Renal cortex interstitium (tissue), 15 donors: ENCODE results near the gene SFTPB. TPM values are rescaled to one million over a fixed set of nuclear protein-coding genes. Genes with fewer than 3 reads are reported as not detected.
"Not testable (repeated sequence)": the region's sequence is repeated elsewhere in the genome, so short reads cannot be mapped to it uniquely, and the experiment has no call there.

Experiments used
- DNase-seq, 11 donors: peaks; one replicate each; pipeline ENCODE4 v3.0.0-alpha.2; 2013; ENCODE audit warnings: low read depth in 9 of 11, low spot score in 4 of 11; ENCODE audit errors: extremely low read depth in 1 of 11
- long read RNA-seq, 16 experiments: transcript quantifications; one replicate each; lab custom pipeline, GENCODE V29; 2026
- polyA plus RNA-seq, 3 donors: library from polyadenylated mRNA; unstranded; fragments of 120-200 nt; gene quantifications; one replicate each; pipeline ENCODE4 v1.2.1, GENCODE V29; 2013; ENCODE audit not compliant: insufficient read length in 3 of 3

SFTPB gene
- under 1 TPM; 0.07 to 0.11 (median 0.08) TPM for polyA plus RNA-seq
- long read RNA-seq, donor 1, result 0 reads
- long read RNA-seq, donor 2, result 0 reads
- long read RNA-seq, donor 3, result 0 reads
- long read RNA-seq, donor 4, result 0 reads
- long read RNA-seq, donor 5, result 0 reads
- long read RNA-seq, donor 6, result 0 reads
- long read RNA-seq, donor 7, result 0 reads
- long read RNA-seq, donor 8, result 0 reads
- long read RNA-seq, donor 9, result 0 reads
- long read RNA-seq, donor 10, result 0 reads
- long read RNA-seq, donor 11, result 0 reads
- long read RNA-seq, donor 12, result 0 reads
- long read RNA-seq, donor 13, result 0 reads
- long read RNA-seq, donor 14, result 0 reads
- long read RNA-seq, donor 15, result 0 reads
- long read RNA-seq, donor 16, result 0 reads

DNA sequence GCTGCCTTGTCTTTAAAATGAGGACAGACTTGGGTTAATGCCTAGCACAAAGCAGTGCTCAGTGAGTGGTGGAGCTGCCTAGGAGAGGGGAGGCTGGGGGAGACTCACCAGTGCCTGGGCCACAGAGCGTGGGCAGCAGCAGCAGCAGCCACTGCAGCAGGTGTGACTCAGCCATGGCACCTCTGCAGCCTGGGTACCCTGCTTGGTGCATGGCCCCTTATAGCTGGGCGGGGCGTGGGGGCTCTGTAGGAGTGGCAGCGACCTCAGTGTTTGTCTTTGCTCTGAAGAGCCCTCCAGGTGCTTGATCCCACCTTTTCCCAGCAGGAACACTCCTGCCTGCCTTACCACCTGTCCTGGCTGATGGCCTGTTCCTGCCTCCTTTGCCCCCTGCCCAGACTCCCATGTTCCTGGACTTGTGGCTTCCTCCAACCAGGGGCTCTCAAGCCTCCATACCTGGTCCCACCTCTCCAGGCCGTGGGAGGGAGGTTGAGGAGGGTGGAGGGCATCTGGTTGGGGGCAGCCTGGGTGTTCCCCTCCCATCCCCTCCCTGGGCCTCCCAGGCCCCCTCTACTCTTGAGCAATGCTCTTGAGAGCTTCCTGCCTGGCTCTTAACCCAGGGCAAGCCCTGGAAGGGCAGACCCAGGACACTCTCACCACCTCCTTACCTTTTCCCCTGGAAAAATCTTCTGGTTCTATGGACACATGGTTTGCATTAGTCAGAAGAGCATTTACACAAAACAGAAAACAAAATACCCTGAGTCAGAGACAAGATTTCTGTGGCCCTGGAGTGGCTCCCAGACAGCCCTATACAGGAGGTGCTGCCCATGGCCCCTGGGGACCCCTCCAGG lies at the start of gene SFTPB:
TSS of gene SFTPB (minus strand) at position 191 of the 848 bp plus-strand sequence. CDS start at position 175, 16 bp downstream.
- no peak for DNase-seq

DNA sequence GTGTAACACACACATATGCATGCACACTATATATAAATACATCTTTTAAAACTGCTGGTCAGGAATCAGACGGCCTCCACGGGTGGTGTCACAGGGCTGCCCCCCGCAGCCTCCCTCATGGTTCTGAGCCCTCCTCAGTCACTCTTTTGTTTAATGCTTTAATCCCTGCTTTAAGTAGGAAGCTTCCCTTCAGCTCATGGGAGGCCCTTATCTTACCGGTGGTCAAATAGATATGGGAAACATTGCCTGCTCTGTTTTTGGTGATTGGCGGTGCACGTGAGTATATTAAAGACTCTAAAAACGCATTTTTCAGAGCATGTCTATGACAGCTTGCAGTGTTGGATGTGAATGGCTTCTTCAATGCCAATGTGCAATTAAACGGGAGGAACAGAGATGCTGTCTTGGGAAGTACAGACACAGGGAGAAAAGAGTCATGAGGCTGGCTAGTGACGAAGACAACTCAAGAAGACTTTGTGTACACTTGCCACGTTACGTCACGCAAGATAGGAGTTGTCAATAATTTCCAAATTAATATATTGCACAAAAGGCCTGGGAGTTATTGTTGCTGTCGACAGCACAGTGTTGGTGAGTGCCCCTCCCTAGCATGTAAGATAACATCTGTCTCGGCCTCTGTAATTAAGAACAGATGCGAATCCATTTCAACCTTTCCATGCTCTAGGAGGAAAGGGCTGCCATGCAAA lies 49.5 kb upstream of the SFTPB start:
- DNase-seq, result no peak

- no peak for DNase-seq
Measured at GRCh38 chr2:85716346-85716914, 48.4 kb upstream of the SFTPB start.

DNA sequence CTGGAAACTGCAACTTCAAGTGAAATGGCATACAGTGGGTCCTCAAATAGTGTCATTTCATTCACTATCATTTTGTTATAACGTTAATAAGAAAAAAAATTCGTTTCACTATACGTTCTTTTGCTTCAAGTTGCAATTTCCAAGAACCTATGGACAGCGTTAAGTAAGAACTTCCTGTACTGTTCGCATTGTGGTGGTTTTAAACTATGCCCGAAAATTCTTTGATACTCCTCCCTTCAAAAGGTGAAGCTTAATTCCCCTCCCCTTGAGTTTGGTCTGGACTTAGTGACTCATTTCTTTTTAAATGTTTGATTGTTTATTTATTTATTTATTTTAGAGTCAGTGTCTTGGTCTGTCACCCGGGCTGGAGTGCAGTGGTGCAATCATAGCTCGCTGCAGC lies 46.8 kb upstream of the SFTPB start:
- no peak for DNase-seq

- not testable (repeated sequence) for DNase-seq
Measured at GRCh38 chr2:85714421-85714820, 46.4 kb upstream of the SFTPB start.

DNA sequence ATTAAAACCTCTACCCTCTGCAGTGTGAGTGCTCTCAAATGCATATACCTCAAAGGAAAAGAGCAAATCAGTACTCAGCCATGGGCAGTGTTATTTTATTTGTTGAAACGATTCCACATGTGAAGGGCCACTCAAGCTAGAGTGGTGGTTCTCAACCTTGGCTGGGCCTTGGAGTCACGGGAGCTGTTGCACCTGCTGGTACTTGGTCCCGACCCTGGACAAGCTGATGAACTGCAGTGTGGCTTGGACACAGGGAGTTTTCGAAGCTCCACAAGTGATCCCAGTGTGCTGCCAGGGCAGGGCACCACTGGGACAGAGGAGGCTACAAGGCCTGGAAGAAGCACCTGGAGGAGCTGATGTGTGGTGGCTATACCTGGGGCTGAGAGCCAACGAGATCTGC lies 45.8 kb upstream of the SFTPB start:
- DNase-seq, result no peak

- peak in 3 of 11 donors; percentile 19 to 33 (median 25) for DNase-seq
Measured at GRCh38 chr2:85712849-85713612, 45.0 kb upstream of the SFTPB start.

GRCh38 chr2:85712336-85712735 lies 44.3 kb upstream of the SFTPB start:
- DNase-seq, result no peak

DNA sequence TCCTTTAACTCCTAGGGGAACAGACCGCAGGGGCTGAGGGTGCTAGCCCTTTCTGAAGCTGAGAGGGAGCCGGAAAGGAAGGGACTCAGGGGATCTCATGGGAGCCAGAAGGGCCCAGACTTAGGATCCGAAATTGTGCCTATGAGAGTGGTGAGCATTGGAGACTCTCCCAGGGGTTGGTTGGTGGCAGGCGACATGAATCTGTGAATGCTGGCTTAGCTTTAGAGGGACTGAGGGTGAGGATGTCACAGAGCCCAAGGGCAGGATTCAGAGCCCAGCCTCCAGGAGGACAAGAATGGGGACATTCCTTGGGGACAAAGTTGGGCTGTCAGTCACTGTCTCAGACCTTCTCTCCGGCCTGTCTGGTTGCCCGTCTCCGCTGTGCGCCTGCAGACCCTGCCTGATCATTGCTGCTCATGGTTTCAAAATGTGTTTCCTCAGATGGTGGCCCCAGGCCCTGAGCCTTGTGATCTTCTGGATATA lies 43.6 kb upstream of the SFTPB start:
- no peak for DNase-seq

GRCh38 chr2:85710687-85711577 lies 42.9 kb upstream of the SFTPB start:
- peak in 1 of 11 donors; percentile 8 for DNase-seq

- no peak for DNase-seq
Measured at GRCh38 chr2:85709401-85709811, 41.4 kb upstream of the SFTPB start.

GRCh38 chr2:85708641-85709040 lies 40.6 kb upstream of the SFTPB start:
- DNase-seq, result no peak

DNA sequence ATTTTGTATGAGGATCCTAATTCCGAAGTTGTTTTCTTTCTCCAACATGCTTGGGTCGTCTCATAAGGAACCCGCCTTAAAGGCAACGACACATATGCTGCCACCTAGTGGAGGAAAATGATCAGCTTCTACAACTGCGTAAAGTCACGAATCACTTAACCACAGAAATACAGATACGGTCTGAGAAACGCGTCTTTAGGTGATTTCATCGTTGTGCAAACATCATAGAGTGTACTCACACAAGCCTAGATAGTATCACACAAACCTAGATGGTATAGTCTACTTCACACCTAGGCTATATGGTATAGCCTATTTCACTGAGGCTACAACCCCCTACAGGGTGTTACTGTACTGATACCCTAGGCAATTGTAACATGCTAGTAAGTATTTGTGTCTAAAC lies 39.3 kb upstream of the SFTPB start:
- DNase-seq, result peak; percentile 66 to 85 (median 70)

GRCh38 chr2:85706599-85707296 lies 38.7 kb upstream of the SFTPB start:
- no peak for DNase-seq

DNA sequence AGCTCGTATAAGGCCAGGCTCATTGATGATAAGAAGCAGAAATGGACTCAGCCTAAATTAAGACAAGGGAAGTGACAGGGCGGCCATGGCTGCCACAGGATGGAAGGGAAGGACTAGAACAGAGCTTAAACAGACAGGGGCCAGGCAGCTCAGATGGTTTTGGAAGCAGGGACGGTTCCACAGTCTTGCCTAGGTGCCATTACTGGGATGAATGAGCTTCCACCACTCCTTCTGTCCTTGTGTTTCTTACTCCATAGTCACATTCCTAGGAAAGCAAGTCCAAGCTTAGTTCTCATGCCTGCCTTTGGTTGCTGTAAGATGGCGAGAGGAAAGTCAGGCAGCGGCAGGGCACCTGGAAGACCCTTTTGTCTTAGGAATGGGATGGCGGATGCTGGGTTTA lies 38.1 kb upstream of the SFTPB start:
- no peak for DNase-seq

- no peak for DNase-seq
Measured at GRCh38 chr2:85705680-85706039, 37.7 kb upstream of the SFTPB start.
